Natural killer cell treated with Interleukin-12 subunit alpha and Interleukin-12 subunit beta and Interleukin-15 and Interleukin-18, amount 100 ng/mL, for 72 hours (primary cell): ENCODE data around the gene KCTD5. TPM values are rescaled to one million over a fixed set of nuclear protein-coding genes. Genes with fewer than 3 reads are reported as not detected.

Experiments
- ATAC-seq, 2 donors: fragments of 150-1000 bp; cut with Tn5 transposase in 1 of 2; sonication (Bioruptor Pico), chemical (Tn5 transposase) in 1 of 2; 2 replicates each; pipeline ENCODE4 v1.10.0; 2021
- DNase-seq: peaks from one replicate; pipeline ENCODE4 v3.0.0; 2022; ENCODE audit warnings: low spot score
- H3K27ac Mint-ChIP-seq, 2 donors: 1 replicate in 1 of 2; 2 replicates in 1 of 2; pipeline ENCODE4 v1.8.0; 2022; ENCODE audit warnings: mixed read lengths in 2 of 2, mild to moderate bottlenecking in 1 of 2, moderate library complexity in 1 of 2
- H3K27me3 Mint-ChIP-seq, 2 donors: 1 replicate in 1 of 2; 2 replicates in 1 of 2; pipeline ENCODE4 v1.8.0; 2022; ENCODE audit warnings: mixed read lengths in 2 of 2
- H3K36me3 Mint-ChIP-seq: one replicate; pipeline ENCODE4 v1.8.0; 2022; ENCODE audit warnings: mixed read lengths
- H3K4me1 Mint-ChIP-seq, 2 donors: 1 replicate in 1 of 2; 2 replicates in 1 of 2; pipeline ENCODE4 v1.8.0; 2022; ENCODE audit warnings: low read depth in 2 of 2, mixed read lengths in 2 of 2, mild to moderate bottlenecking in 1 of 2
- H3K4me3 Mint-ChIP-seq: one replicate; pipeline ENCODE4 v1.8.0; 2022; ENCODE audit warnings: mixed read lengths
- H3K9me3 Mint-ChIP-seq: 2 replicates; pipeline ENCODE4 v1.8.0; 2022; ENCODE audit warnings: mixed read lengths
- total RNA-seq, 2 donors: library from RNA; stranded (reverse); gene quantifications; one replicate each; pipeline ENCODE4 v1.2.3, GENCODE V29; 2022

The KCTD5 gene
- total RNA-seq, 2 donors from 2014 or later = 46.2 to 65.0 TPM

- Mint-ChIP-seq H3K4me3 (no peak overlapping the region), H3K27me3 (peaks cover 4 to 14% of the 10 kb centered on the region in 2 donors), H3K36me3 (no peaks in the 10 kb centered on the region), H3K27ac (no peak overlapping the region), H3K4me1 (no peaks in the 10 kb centered on the region), H3K9me3 (no peaks in the 10 kb centered on the region)
- ATAC-seq = no peak
- DNase-seq = no peak
Observed at GRCh38 chr16:2724816-2725348, 42.6 kb downstream of the KCTD5 start.

GRCh38 chr16:2726923-2727322 is 44.6 kb downstream of the KCTD5 start:
- Mint-ChIP-seq H3K9me3 (no peaks in the 10 kb centered on the region), H3K4me1 (no peaks in the 10 kb centered on the region), H3K4me3 (no peak overlapping the region), H3K27ac (no peak overlapping the region), H3K27me3 (peaks cover 4 to 14% of the 10 kb centered on the region in 2 donors), H3K36me3 (no peaks in the 10 kb centered on the region)
- no peak for DNase-seq
- ATAC-seq = no peak

GRCh38 chr16:2728034-2728433 is 45.7 kb downstream of the KCTD5 start:
- Mint-ChIP-seq H3K36me3 (no peaks in the 10 kb centered on the region), H3K9me3 (no peaks in the 10 kb centered on the region), H3K27ac (no peak overlapping the region), H3K4me3 (no peak overlapping the region), H3K27me3 (peaks cover 4 to 14% of the 10 kb centered on the region in 2 donors), H3K4me1 (no peaks in the 10 kb centered on the region)
- DNase-seq (no peak), ATAC-seq (no peak)

- H3K9me3 Mint-ChIP-seq = no peaks in the 10 kb centered on the region
- H3K4me3 Mint-ChIP-seq = no peak overlapping the region
- no peak overlapping the region for H3K27ac Mint-ChIP-seq
- DNase-seq (no peak), ATAC-seq (no peak)
- H3K27me3 Mint-ChIP-seq = no peaks in the 10 kb centered on the region
- no peaks in the 10 kb centered on the region for H3K4me1 Mint-ChIP-seq
- no peaks in the 10 kb centered on the region for H3K36me3 Mint-ChIP-seq
Observed at GRCh38 chr16:2734844-2735515, 52.7 kb downstream of the KCTD5 start.

- ATAC-seq (no peak), DNase-seq (no peak)
- H3K27me3 Mint-ChIP-seq = no peaks in the 10 kb centered on the region
- no peak overlapping the region for H3K27ac Mint-ChIP-seq
- H3K4me1 Mint-ChIP-seq = no peaks in the 10 kb centered on the region
- no peak overlapping the region for H3K4me3 Mint-ChIP-seq
- H3K36me3 Mint-ChIP-seq = no peaks in the 10 kb centered on the region
- H3K9me3 Mint-ChIP-seq = no peaks in the 10 kb centered on the region
Observed at GRCh38 chr16:2736476-2737237, 54.3 kb downstream of the KCTD5 start.

- DNase-seq (no peak), ATAC-seq (no peak)
- Mint-ChIP-seq H3K9me3 (no peaks in the 10 kb centered on the region), H3K36me3 (no peaks in the 10 kb centered on the region), H3K27ac (no peak overlapping the region), H3K27me3 (no peaks in the 10 kb centered on the region), H3K4me1 (no peaks in the 10 kb centered on the region), H3K4me3 (no peak overlapping the region)
Observed at GRCh38 chr16:2737238-2737605, 54.9 kb downstream of the KCTD5 start.

- DNase-seq (no peak), ATAC-seq (no peak)
- Mint-ChIP-seq H3K9me3 (no peaks in the 10 kb centered on the region), H3K4me3 (no peak overlapping the region), H3K27ac (no peak overlapping the region), H3K4me1 (no peaks in the 10 kb centered on the region), H3K36me3 (no peaks in the 10 kb centered on the region), H3K27me3 (no peaks in the 10 kb centered on the region)
Observed at GRCh38 chr16:2737895-2738418, 55.6 kb downstream of the KCTD5 start.

DNA sequence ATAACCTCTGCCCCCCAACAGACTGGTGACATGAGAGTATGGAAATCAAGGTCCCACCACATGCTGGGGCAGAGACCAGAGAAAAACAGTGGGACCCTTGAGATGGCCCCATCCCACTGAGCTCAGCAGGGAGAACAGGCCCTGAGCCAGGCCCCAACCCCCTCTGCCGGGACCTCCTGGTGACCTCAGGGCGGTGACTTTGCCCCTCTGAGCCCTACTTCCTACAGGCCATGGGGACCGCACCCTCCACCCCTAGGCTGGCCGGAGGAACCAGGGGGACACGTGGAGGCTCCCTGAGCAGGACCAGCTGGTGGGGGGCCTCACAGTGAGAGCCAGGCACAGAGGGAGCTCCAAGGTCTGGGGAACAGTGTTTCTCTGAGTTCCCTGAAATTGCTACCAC is 56.3 kb downstream of the KCTD5 start:
- H3K4me3 Mint-ChIP-seq = no peak overlapping the region
- no peak overlapping the region for H3K27ac Mint-ChIP-seq
- no peaks in the 10 kb centered on the region for H3K4me1 Mint-ChIP-seq
- DNase-seq (no peak), ATAC-seq (no peak)
- H3K36me3 Mint-ChIP-seq = no peaks in the 10 kb centered on the region
- H3K27me3 Mint-ChIP-seq = no peaks in the 10 kb centered on the region
- H3K9me3 Mint-ChIP-seq = no peaks in the 10 kb centered on the region

DNA sequence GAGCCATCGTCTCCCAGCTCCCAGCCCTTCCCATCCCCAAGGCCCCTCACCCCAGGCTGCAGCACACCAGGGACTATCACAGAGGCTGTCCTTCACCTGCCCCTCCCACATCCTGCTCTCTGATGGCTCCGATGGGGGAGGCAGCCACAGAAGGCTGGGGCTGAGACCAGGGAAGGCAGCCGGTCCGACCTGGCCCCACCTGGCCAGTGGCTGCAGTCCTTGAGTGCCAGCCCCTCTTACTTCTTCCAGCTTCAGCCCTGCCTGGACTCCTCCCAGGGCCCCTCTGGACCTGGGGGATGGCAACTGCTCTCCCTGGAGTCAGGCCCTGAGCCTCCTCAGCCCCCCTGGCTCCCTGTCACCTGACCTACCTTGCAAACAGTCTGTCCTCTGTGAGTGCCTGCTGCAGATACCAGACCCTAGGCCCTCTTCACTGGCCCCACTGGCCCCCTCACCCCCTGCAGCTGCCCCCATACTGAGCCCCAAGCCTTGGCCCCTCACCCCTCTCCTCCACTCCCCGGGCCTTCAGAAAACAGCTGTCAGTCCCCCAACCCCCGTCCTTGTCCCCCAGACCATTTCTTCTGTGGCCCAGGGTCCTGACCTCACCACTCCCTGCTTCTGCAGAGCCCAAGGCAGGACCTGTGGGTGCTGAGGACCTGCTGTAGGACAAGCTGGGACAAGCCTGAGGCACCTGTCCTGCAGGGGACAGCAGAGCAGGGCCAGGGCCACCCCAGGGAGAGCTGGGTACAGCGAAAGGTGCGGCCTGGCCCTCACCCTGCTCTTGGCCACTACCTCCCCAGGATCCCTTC is 57.5 kb downstream of the KCTD5 start:
- Mint-ChIP-seq H3K4me3 (no peak overlapping the region), H3K27ac (no peak overlapping the region), H3K9me3 (no peaks in the 10 kb centered on the region), H3K36me3 (no peaks in the 10 kb centered on the region), H3K4me1 (no peaks in the 10 kb centered on the region), H3K27me3 (no peaks in the 10 kb centered on the region)
- no peak for ATAC-seq
- DNase-seq = peak; percentile 53

- no peaks in the 10 kb centered on the region for H3K36me3 Mint-ChIP-seq
- peak; percentile 2 for DNase-seq
- ATAC-seq = no peak
- H3K4me1 Mint-ChIP-seq = no peaks in the 10 kb centered on the region
- no peaks in the 10 kb centered on the region for H3K27me3 Mint-ChIP-seq
- H3K9me3 Mint-ChIP-seq = no peaks in the 10 kb centered on the region
- no peak overlapping the region for H3K4me3 Mint-ChIP-seq
- peak overlapping the region in 1 of 2 donors; percentile 65 for H3K27ac Mint-ChIP-seq
Observed at GRCh38 chr16:2740476-2740875, 58.2 kb downstream of the KCTD5 start.

DNA sequence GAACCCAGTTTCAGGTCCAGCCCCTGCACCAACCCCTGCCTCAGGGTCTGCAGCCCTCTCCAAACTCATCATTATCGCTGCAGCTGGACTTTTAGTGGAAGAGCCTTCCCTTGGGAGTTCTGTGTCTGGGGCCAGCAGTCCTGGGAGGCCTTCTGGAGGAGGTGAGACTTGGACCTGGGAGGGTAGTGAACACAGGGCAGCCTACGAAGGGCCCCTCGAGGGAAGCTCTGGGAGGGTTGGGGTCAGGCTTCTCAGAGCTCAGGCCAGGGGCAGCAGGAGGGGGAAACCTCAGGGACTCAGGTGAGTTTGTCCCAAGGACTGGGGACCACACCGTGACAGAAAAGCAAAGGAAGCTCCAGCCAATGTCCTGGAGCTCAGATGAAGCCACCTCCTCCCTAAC is 58.8 kb downstream of the KCTD5 start:
- no peaks in the 10 kb centered on the region for H3K27me3 Mint-ChIP-seq
- no peaks in the 10 kb centered on the region for H3K36me3 Mint-ChIP-seq
- peak overlapping the region in 1 of 2 donors; percentile 65 for H3K27ac Mint-ChIP-seq
- H3K9me3 Mint-ChIP-seq = no peaks in the 10 kb centered on the region
- DNase-seq (peak; percentile 44), ATAC-seq (no peak)
- H3K4me3 Mint-ChIP-seq = no peak overlapping the region
- no peaks in the 10 kb centered on the region for H3K4me1 Mint-ChIP-seq

DNA sequence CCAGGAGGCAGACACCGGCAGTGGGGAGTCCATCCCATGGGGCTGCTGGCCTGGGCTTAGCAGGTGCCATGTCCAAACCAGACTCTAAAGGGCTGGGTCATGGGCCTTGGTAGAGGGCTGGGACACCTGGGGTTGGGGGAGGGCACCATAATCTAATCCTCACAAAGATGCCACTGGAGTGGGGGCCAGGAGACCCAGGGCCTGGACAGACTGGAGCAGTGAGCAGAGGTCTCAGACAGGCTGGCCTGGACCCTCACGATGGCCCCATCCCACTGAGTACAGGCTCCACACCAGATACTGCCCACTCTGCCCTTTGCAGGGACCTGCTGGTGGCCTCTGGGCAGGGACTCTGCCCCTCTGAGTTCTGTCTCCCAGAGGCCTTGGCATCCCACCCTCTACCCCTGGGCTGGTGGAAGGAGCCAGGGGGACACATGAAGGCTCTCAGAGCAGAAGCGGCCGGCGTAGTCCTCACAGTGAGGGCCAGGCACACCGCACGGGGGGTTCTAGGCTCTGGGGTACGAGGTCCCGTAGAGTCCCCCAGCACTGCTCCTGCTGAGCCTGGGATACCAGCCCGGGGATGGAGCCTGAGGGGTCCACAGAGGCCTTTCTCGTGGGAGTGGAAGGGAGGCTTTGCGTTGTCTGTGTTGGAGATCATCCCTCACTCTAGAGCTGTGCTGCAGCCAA is 60.1 kb downstream of the KCTD5 start:
- Mint-ChIP-seq H3K27ac (no peak overlapping the region), H3K36me3 (no peaks in the 10 kb centered on the region)
- no peak for ATAC-seq

More for the DNA sequence above, 60.1 kb downstream of the KCTD5 start:
- no peaks in the 10 kb centered on the region for H3K4me1 Mint-ChIP-seq
- H3K9me3 Mint-ChIP-seq = no peaks in the 10 kb centered on the region
- H3K27me3 Mint-ChIP-seq = no peaks in the 10 kb centered on the region
- H3K4me3 Mint-ChIP-seq = no peak overlapping the region
- DNase-seq = peak; percentile 53
